Motor neuron (in vitro differentiated cells): Measurements from ENCODE around the gene RAB1A. TPM values are rescaled to one million over a fixed set of nuclear protein-coding genes. Genes with fewer than 3 reads are reported as not detected.

Source experiments
- ATAC-seq, 8 experiments: fragments of 200-7000 bp; cut with Tn5 transposase; replicated peaks in 6 of 8; 2 replicates each; pipeline ENCODE4 v1.8.0; 2021; ENCODE audit warnings: mild to moderate bottlenecking in 8 of 8, moderate library complexity in 8 of 8
- H3K27ac ChIP-seq, 2 donors: fragments of 250-450 bp; sonication (Bioruptor Pico); 2 replicates each; pipeline ENCODE4 v1.9.0; 2021; ENCODE audit warnings: antibody characterized with exemption in 2 of 2, mild to moderate bottlenecking in 2 of 2, moderate library complexity in 1 of 2
- H3K4me1 ChIP-seq, 2 donors: fragments of 250-450 bp; sonication (Bioruptor Pico); replicated peaks in 1 of 2; 2 replicates each; pipeline ENCODE4 v1.6.1; 2021; ENCODE audit warnings: antibody characterized with exemption in 2 of 2, mild to moderate bottlenecking in 2 of 2, moderate library complexity in 1 of 2
- H3K4me3 ChIP-seq, 5 donors: fragments of 250-450 bp; sonication (Bioruptor Pico); 2 replicates each; pipeline ENCODE4 v1.9.0; 2021; ENCODE audit warnings: antibody characterized with exemption in 5 of 5, mild to moderate bottlenecking in 5 of 5, moderate library complexity in 4 of 5
- WGBS, 10 experiments: fragments of 450-650 bp; shearing (Covaris generic); methylation state at CpG; one replicate each; pipeline ENCODE4 v1.0.0; 2022; 5-methylcytosine and 5-hydroxymethylcytosine counted together
- in situ Hi-C, 9 experiments: fragments of 400-800 bp; cut with MboI; loops; one replicate each; pipeline ENCODE4 v1.15.0; 2021; ENCODE audit warnings: low sequenced_read_pairs in 9 of 9, low pct_unique_long_range_greater_than_20kb in 2 of 9; ENCODE audit not compliant: unreplicated experiment in 9 of 9
- total RNA-seq, 8 experiments: library from RNA; unstranded; fragments of 300-600 nt; gene quantifications; 2 replicates each; pipeline versions ENCODE4 v1.2.3 to v1.2.4, GENCODE V29; 2022

Gene RAB1A
- total RNA-seq, 8 experiments from 2014 or later = 91.5 to 147 (median 107) TPM

- Histone ChIP-seq H3K4me1 (no peaks in the 10 kb centered on the region), H3K4me3 (no peak overlapping the region), H3K27ac (no peak overlapping the region)
- ATAC-seq = peak in 1 of 8 experiments; percentile 70
- in situ Hi-C loops = no loop called here
- WGBS, 10 experiments = 39 to 100% (median 94%) methylated on average over 1 to 6 of the region's 6 CpGs
Observed at GRCh38 chr2:65103013-65103715, 26.7 kb downstream of the RAB1A start.

- Histone ChIP-seq H3K4me3 (no peak overlapping the region), H3K27ac (no peak overlapping the region), H3K4me1 (no peaks in the 10 kb centered on the region)
- in situ Hi-C loops = no loop called here
- WGBS, 10 experiments = 85 to 100% (median 95%) methylated on average over 1 to 3 of the region's 3 CpGs
- ATAC-seq = no peak
Observed at GRCh38 chr2:65101071-65101470, 28.8 kb downstream of the RAB1A start.

- peak in 1 of 8 experiments; percentile 57 for ATAC-seq
- 90 to 100% (median 91%) methylated on average over 2 of the region's 5 CpGs; no CpG with 5 or more reads in 6 of the 10 experiments for WGBS, 10 experiments
- H3K27ac ChIP-seq = no peak overlapping the region
Observed at GRCh38 chr2:65098741-65099140, 31.2 kb downstream of the RAB1A start.

GRCh38 chr2:65097844-65098243, 32.1 kb downstream of the RAB1A start:
- H3K27ac ChIP-seq = no peak overlapping the region
- in situ Hi-C loops = no loop called here
- WGBS, 10 experiments = 29 to 100% (median 88%) methylated on average over 1 of the region's 1 CpG; no CpG with 5 or more reads in 1 of the 10 experiments
- no peak overlapping the region for H3K4me3 ChIP-seq
- ATAC-seq = no peak
- H3K4me1 ChIP-seq = no peaks in the 10 kb centered on the region

More at GRCh38 chr2:65098741-65099140, 31.2 kb downstream of the RAB1A start:
- Histone ChIP-seq H3K4me1 (no peaks in the 10 kb centered on the region), H3K4me3 (no peak overlapping the region)
- in situ Hi-C loops = no loop called here

GRCh38 chr2:65096948-65097347, 33.0 kb downstream of the RAB1A start:
- Histone ChIP-seq H3K27ac (no peak overlapping the region), H3K4me1 (no peaks in the 10 kb centered on the region), H3K4me3 (no peak overlapping the region)
- WGBS, 10 experiments = 89 to 100% (median 100%) methylated on average over 1 of the region's 1 CpG; no CpG with 5 or more reads in 6 of the 10 experiments
- in situ Hi-C loops = no loop called here
- ATAC-seq = no peak

- no peak overlapping the region for H3K4me3 ChIP-seq
- no peaks in the 10 kb centered on the region for H3K4me1 ChIP-seq
- no peak for ATAC-seq
- in situ Hi-C loops = no loop called here
- no peak overlapping the region for H3K27ac ChIP-seq
Observed at GRCh38 chr2:65093211-65093610, 36.7 kb downstream of the RAB1A start.

- in situ Hi-C loops = no loop called here
- H3K4me3 ChIP-seq = no peak overlapping the region
- WGBS, 10 experiments = 90 to 100% (median 100%) methylated on average over 1 to 4 of the region's 4 CpGs; no CpG with 5 or more reads in 3 of the 10 experiments
- ATAC-seq = no peak
- no peak overlapping the region for H3K27ac ChIP-seq
- H3K4me1 ChIP-seq = no peaks in the 10 kb centered on the region
Observed at GRCh38 chr2:65092791-65093190, 37.1 kb downstream of the RAB1A start.

GRCh38 chr2:65085148-65085547, 44.8 kb downstream of the RAB1A start:
- in situ Hi-C loops = no loop called here
- no peak overlapping the region for H3K4me3 ChIP-seq
- H3K27ac ChIP-seq = no peak overlapping the region
- WGBS, 10 experiments = 100% methylated on average over 2 of the region's 3 CpGs; no CpG with 5 or more reads in 9 of the 10 experiments
- no peaks in the 10 kb centered on the region for H3K4me1 ChIP-seq
- no peak for ATAC-seq

- Histone ChIP-seq H3K4me1 (no peaks in the 10 kb centered on the region), H3K4me3 (no peak overlapping the region), H3K27ac (no peak overlapping the region)
- in situ Hi-C loops = no loop called here
- 61 to 100% (median 80%) methylated on average over 1 to 4 of the region's 4 CpGs; no CpG with 5 or more reads in 5 of the 10 experiments for WGBS, 10 experiments
- ATAC-seq = peak in 1 of 8 experiments; percentile 10
Observed at GRCh38 chr2:65081232-65081685, 48.6 kb downstream of the RAB1A start.

GRCh38 chr2:65079017-65079416, 50.9 kb downstream of the RAB1A start:
- Histone ChIP-seq H3K4me1 (no peaks in the 10 kb centered on the region), H3K27ac (no peak overlapping the region), H3K4me3 (no peak overlapping the region)
- in situ Hi-C loops = no loop called here
- 96 to 100% (median 98%) methylated on average over 2 to 6 of the region's 6 CpGs; no CpG with 5 or more reads in 6 of the 10 experiments for WGBS, 10 experiments
- ATAC-seq = no peak

- ATAC-seq = no peak
- Histone ChIP-seq H3K4me1 (no peaks in the 10 kb centered on the region), H3K4me3 (no peak overlapping the region), H3K27ac (no peak overlapping the region)
- in situ Hi-C loops = no loop called here
- WGBS, 10 experiments = 80 to 100% (median 92%) methylated on average over 1 to 6 of the region's 7 CpGs; no CpG with 5 or more reads in 5 of the 10 experiments
Observed at GRCh38 chr2:65077898-65078297, 52.0 kb downstream of the RAB1A start.

GRCh38 chr2:65076345-65076710, 53.6 kb downstream of the RAB1A start:
- ATAC-seq = peak in 5 of 8 experiments; percentile 3 to 20 (median 8)
- Histone ChIP-seq H3K4me1 (no peaks in the 10 kb centered on the region), H3K4me3 (no peak overlapping the region), H3K27ac (no peak overlapping the region)
- in situ Hi-C loops = no loop called here
- 0 to 100% (median 87%) methylated on average over 1 to 5 of the region's 7 CpGs; no CpG with 5 or more reads in 1 of the 10 experiments for WGBS, 10 experiments

GRCh38 chr2:65075605-65076344, 54.1 kb downstream of the RAB1A start:
- WGBS, 10 experiments = 13 to 100% (median 50%) methylated on average over 1 to 4 of the region's 5 CpGs; no CpG with 5 or more reads in 1 of the 10 experiments
- in situ Hi-C loops = no loop called here
- ATAC-seq = peak in 7 of 8 experiments; percentile 18 to 78 (median 32)
- H3K27ac ChIP-seq = no peak overlapping the region
- H3K4me3 ChIP-seq = no peak overlapping the region
- no peaks in the 10 kb centered on the region for H3K4me1 ChIP-seq
